Islet precursor cell (in vitro differentiated cells): ENCODE results near the gene RPS6KA2.

ENCODE experiments used
- DNase-seq: peaks from one replicate; pipeline ENCODE4 v3.0.0-alpha.2; 2018

Gene RPS6KA2

GRCh38 chr6:166627033-166627874 is at the start of gene RPS6KA2:
Gene RPS6KA2, minus strand, starts transcription at chr6:166627251. Its CDS starts 232 bp downstream, at chr6:166627019.
- peak; percentile 100 for DNase-seq

- DNase-seq, result no peak
Observed at GRCh38 chr6:166676270-166676860, 49.3 kb upstream of the RPS6KA2 start.

- no peak for DNase-seq
Observed at GRCh38 chr6:166675736-166676135, 48.7 kb upstream of the RPS6KA2 start.

GRCh38 chr6:166673309-166673708 is 46.3 kb upstream of the RPS6KA2 start:
- DNase-seq, result no peak

GRCh38 chr6:166672624-166673206 is 45.7 kb upstream of the RPS6KA2 start:
- no peak for DNase-seq

GRCh38 chr6:166672146-166672545 is 45.1 kb upstream of the RPS6KA2 start:
- no peak for DNase-seq

GRCh38 chr6:166671434-166672081 is 44.5 kb upstream of the RPS6KA2 start:
- no peak for DNase-seq

GRCh38 chr6:166670894-166671293 is 43.8 kb upstream of the RPS6KA2 start:
- no peak for DNase-seq

- DNase-seq, result no peak
Observed at GRCh38 chr6:166670013-166670412, 43.0 kb upstream of the RPS6KA2 start.

- no peak for DNase-seq
Observed at GRCh38 chr6:166667796-166668610, 41.0 kb upstream of the RPS6KA2 start.

- no peak for DNase-seq
Observed at GRCh38 chr6:166664135-166664534, 37.1 kb upstream of the RPS6KA2 start.

GRCh38 chr6:166663568-166663967 is 36.5 kb upstream of the RPS6KA2 start:
- DNase-seq, result no peak

GRCh38 chr6:166662690-166663089 is 35.6 kb upstream of the RPS6KA2 start:
- DNase-seq, result no peak

GRCh38 chr6:166661327-166662085 is 34.5 kb upstream of the RPS6KA2 start:
- DNase-seq, result no peak

GRCh38 chr6:166660157-166660688 is 33.2 kb upstream of the RPS6KA2 start:
- DNase-seq, result no peak

GRCh38 chr6:166659581-166659980 is 32.5 kb upstream of the RPS6KA2 start:
- DNase-seq, result no peak

- DNase-seq, result no peak
Observed at GRCh38 chr6:166658792-166659150, 31.7 kb upstream of the RPS6KA2 start.

- DNase-seq, result no peak
Observed at GRCh38 chr6:166658115-166658791, 31.2 kb upstream of the RPS6KA2 start.

GRCh38 chr6:166657531-166657930 is 30.5 kb upstream of the RPS6KA2 start:
- DNase-seq, result no peak

- no peak for DNase-seq
Observed at GRCh38 chr6:166656230-166657151, 29.4 kb upstream of the RPS6KA2 start.
